ENCODE results near the gene GPR87.

The GPR87 gene

GRCh38 chr3:151315136-151315535 is 1.5 kb downstream of the GPR87 start:
- DNase-seq: no peak

- DNase-seq: no peak
Observed at GRCh38 chr3:151314593-151314992, 2.0 kb downstream of the GPR87 start.

GRCh38 chr3:151314137-151314536 is 2.5 kb downstream of the GPR87 start:
- no peak for DNase-seq

- DNase-seq: no peak
Observed at GRCh38 chr3:151312972-151313371, 3.6 kb downstream of the GPR87 start.

- DNase-seq: no peak
Observed at GRCh38 chr3:151309566-151309965, 7.1 kb downstream of the GPR87 start.

GRCh38 chr3:151307583-151308488 is 8.8 kb downstream of the GPR87 start:
- DNase-seq: no peak

GRCh38 chr3:151307131-151307530 is 9.5 kb downstream of the GPR87 start:
- no peak for DNase-seq

- DNase-seq: no peak
Observed at GRCh38 chr3:151306168-151306810, 10.3 kb downstream of the GPR87 start.

- no peak for DNase-seq
Observed at GRCh38 chr3:151305775-151306151, 10.9 kb downstream of the GPR87 start.

GRCh38 chr3:151305060-151305774 is 11.4 kb downstream of the GPR87 start:
- no peak for DNase-seq

GRCh38 chr3:151303751-151304150 is 12.9 kb downstream of the GPR87 start:
- DNase-seq: no peak

GRCh38 chr3:151301787-151302186 is 14.8 kb downstream of the GPR87 start:
- DNase-seq: no peak

GRCh38 chr3:151300539-151300938 is 16.1 kb downstream of the GPR87 start:
- no peak for DNase-seq

GRCh38 chr3:151299006-151299405 is 17.6 kb downstream of the GPR87 start:
- no peak for DNase-seq

- DNase-seq: no peak
Observed at GRCh38 chr3:151297429-151297828, 19.2 kb downstream of the GPR87 start.

- no peak for DNase-seq
Observed at GRCh38 chr3:151296226-151296625, 20.4 kb downstream of the GPR87 start.

GRCh38 chr3:151293127-151293526 is 23.5 kb downstream of the GPR87 start:
- DNase-seq: no peak

GRCh38 chr3:151290673-151291072 is 25.9 kb downstream of the GPR87 start:
- peak; percentile 45 for DNase-seq

- DNase-seq: no peak
Observed at GRCh38 chr3:151289445-151289844, 27.2 kb downstream of the GPR87 start.

GRCh38 chr3:151285940-151286339 is 30.7 kb downstream of the GPR87 start:
- DNase-seq: no peak

GRCh38 chr3:151283907-151284461 is 32.6 kb downstream of the GPR87 start:
- DNase-seq: peak; percentile 78

GRCh38 chr3:151283387-151283786 is 33.2 kb downstream of the GPR87 start:
- DNase-seq: no peak

GRCh38 chr3:151282921-151283320 is 33.7 kb downstream of the GPR87 start:
- DNase-seq: peak; percentile 62

Data from OCI-M1 (cell line).